ENCODE measurements around the gene NEAT1.

The NEAT1 gene

DNA sequence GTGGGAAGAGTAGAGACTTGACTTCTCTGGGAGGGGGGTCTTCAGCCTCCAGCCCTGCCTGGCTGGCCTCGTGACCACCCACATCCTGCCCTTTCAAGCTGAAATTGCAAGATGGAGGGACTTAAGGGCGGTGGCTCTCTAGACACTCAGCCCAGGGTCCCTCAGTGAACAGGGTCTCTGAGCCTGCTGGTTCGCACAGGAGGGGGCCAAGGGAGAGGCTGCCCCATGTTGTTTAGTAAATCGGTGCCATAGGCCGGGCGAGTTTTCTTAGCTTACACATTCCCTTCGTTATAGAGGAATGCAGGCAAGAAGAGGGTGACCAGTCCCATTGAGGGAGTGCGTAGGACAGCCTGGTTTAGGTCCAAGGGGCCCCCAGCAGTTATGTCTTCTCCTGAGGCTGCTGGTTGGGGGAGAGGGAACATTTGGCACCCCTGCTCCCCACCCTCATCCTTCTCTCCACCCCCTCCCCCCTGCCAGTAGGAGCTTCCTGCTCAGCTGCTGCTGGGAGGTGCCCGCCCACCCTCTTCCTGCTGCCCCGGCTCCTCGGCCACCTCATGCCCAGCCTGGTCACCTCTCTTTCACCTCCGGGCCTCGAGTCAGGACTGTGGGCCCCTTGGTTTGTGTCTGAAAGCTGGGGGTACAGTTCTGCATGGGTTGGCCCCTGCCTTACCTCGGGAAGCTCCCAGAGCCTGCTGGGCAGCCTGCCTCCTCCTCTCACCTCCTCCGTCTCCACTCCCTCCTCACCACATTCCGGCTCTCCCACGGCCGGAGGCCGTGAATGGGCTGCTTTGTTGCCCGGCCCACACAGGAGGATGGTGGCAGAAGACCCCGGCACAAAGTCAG, 32.3 kb upstream of the NEAT1 start:
- DNase-seq (ENCODE audit: low read depth), result peak; percentile 30
- TF ChIP-seq, protein P1, sequence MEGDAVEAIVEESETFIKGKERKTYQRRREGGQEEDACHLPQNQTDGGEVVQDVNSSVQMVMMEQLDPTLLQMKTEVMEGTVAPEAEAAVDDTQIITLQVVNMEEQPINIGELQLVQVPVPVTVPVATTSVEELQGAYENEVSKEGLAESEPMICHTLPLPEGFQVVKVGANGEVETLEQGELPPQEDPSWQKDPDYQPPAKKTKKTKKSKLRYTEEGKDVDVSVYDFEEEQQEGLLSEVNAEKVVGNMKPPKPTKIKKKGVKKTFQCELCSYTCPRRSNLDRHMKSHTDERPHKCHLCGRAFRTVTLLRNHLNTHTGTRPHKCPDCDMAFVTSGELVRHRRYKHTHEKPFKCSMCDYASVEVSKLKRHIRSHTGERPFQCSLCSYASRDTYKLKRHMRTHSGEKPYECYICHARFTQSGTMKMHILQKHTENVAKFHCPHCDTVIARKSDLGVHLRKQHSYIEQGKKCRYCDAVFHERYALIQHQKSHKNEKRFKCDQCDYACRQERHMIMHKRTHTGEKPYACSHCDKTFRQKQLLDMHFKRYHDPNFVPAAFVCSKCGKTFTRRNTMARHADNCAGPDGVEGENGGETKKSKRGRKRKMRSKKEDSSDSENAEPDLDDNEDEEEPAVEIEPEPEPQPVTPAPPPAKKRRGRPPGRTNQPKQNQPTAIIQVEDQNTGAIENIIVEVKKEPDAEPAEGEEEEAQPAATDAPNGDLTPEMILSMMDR (conservative IDR thresholded peaks at IDR 0.05; ENCODE audit: low read depth, low read length), result no peak
- H3K4me3 ChIP-seq (ENCODE audit: low read depth, low read length), result peak overlapping the region; percentile 7

DNA sequence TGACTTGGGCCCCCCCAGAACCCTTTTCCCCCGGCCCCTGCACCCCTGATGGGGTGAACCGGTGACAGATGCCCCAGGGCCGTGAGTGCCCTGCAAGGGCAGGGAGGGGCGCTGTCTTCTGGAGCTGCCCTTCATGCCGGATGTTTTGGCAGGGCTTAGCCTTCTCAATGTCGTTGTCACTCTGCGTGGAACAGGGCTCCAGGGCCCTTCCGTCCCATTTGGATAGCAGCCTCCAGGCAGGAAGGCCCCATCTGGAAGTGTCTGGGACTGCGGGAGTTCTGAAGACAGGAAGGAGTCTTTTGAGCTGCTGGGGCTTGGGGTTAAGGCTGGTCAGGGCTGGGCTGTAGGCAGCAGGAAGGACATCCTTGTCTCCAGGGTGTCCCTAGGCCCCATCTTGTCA, 31.6 kb upstream of the NEAT1 start:
- DNase-seq (ENCODE audit: low read depth), result peak; percentile 42
- TF ChIP-seq, protein P1 (conservative IDR thresholded peaks at IDR 0.05; ENCODE audit: low read depth, low read length), result no peak

DNA sequence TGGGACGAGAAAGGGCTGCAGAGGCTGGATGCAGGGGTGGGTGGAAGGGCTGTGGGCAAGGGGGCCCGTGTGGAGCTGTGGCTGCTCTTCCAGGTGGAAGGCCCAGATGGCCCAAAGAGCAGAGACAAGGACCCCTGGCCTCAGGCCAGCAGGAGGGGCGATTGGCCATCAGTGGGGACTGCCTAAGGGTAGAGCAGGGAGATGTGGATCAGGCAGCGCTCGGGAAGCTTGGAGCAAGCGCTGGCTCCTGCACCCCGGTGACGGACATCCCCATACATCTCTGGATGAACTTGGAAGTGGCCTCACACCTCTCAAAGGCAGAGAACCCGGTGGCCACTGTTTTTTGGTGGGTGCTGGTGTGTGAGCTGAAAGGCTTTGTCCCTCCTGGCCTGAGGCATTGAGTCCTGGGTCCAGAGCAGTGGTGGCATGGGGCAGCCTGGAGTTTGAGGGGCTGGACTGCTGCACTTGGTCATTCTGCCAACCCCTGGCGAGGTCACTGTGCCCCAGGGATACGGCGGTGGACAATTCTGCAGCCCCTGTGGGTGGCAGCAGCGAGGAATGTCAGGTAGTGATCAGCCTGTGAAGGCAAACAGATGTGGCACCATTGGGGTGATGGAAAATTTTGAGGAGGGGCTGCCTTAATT, 30.3 kb upstream of the NEAT1 start:
- H3K4me3 ChIP-seq (ENCODE audit: low read depth, low read length), result no peak overlapping the region
- TF ChIP-seq, protein P1 (conservative IDR thresholded peaks at IDR 0.05; ENCODE audit: low read depth, low read length), result no peak
- no peak for DNase-seq (ENCODE audit: low read depth)

More for the DNA sequence above, 31.6 kb upstream of the NEAT1 start:
- peak overlapping the region; percentile 7 for H3K4me3 ChIP-seq (ENCODE audit: low read depth, low read length)

DNA sequence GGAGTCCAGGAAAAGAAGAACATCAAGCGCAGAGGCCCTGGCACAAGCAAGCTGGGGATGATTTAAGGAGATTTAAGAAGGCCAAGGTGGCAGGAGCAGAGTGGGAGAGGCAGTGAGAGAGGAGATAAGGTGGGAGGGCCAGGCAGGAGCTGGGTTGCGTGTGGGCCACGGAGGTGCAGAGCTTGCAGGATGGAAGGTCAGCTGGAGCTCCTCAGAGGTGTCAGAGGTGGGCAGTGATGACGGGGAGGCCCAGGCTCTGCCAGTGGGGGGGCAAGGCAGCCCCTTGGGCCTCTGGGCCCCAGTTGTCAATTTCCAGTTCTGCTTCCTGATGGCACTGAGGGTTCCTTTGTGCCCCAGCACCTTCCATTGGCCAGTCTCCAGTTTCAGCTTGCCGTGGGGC, 29.7 kb upstream of the NEAT1 start:
- H3K4me3 ChIP-seq (ENCODE audit: low read depth, low read length), result no peak overlapping the region
- no peak for DNase-seq (ENCODE audit: low read depth)
- TF ChIP-seq, protein P1 (conservative IDR thresholded peaks at IDR 0.05; ENCODE audit: low read depth, low read length), result no peak

DNA sequence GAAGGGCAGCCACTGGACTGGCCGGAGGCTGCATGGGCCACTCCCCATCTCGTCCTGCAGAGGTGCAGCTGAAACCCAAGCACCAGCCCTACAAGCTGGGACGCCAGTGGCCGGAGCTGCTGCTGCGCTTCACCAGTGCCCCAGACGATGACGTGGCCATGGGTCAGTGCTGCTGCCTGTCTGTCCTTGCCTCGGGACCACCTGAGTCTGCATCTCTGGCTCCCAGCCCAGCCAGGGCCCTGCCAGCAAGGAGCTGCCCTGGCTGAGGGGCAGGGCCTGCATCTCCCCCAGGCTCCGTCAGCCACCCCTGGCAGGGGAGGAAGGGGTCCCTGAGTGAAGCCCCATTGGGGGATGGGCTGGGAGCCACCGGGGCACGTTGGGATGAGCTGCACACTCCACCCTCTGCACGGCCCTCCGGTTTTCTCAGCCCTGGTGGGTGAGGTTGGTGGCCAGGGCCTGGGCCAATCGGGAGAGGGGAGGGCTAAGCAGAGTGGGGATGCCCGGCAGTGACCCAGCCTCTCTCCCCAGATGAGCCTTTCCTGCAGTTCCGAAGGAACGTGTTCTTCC, 29.0 kb upstream of the NEAT1 start:
- no peak overlapping the region for H3K4me3 ChIP-seq (ENCODE audit: low read depth, low read length)
- DNase-seq (ENCODE audit: low read depth), result no peak
- TF ChIP-seq, protein P1 (conservative IDR thresholded peaks at IDR 0.05; ENCODE audit: low read depth, low read length), result no peak

DNA sequence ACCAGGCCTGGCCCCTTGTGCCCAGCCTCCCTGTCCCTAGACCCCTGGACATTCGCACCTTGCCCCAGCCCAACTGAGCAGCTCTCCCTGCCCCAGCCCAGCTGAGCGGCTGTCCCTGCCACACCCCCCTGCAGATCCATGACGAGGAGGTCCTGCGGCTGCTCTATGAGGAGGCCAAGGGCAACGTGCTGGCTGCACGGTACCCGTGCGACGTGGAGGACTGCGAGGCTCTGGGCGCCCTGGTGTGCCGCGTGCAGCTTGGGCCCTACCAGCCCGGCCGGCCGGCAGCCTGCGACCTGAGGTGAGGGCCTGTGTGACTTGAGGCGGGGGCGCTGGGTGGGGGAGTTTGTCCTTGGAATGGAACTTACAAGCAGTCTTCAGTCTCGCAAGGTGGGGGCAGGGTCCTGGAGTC, 28.5 kb upstream of the NEAT1 start:
- TF ChIP-seq, protein P1 (conservative IDR thresholded peaks at IDR 0.05; ENCODE audit: low read depth, low read length), result no peak
- no peak overlapping the region for H3K4me3 ChIP-seq (ENCODE audit: low read depth, low read length)
- DNase-seq (ENCODE audit: low read depth), result no peak
